HepG2 (cell line): Measurements from ENCODE around the gene DQX1. TPM values are rescaled to one million over a fixed set of nuclear protein-coding genes. Genes with fewer than 3 reads are reported as not detected.
A peak's percentile ranks its signal among the peaks of the same experiment; 100 is the strongest.

Source experiments
- ARNTL ChIP-seq: sonication (generic); formaldehyde crosslinking; IDR thresholded peaks from 2 replicates; pipeline ENCODE4 v1.4.0; 2020; ENCODE audit warnings: mild to moderate bottlenecking, missing genetic modification reagents
- ATRX ChIP-seq: sonication (generic); formaldehyde crosslinking; IDR thresholded peaks from 2 replicates; pipeline ENCODE4 v1.4.0; 2020; ENCODE audit warnings: missing genetic modification reagents, borderline replicate concordance
- GFI1 ChIP-seq: sonication (generic); formaldehyde crosslinking; IDR thresholded peaks from 2 replicates; pipeline ENCODE4 v1.5.0; 2020; ENCODE audit warnings: missing genetic modification reagents, mild to moderate bottlenecking, borderline replicate concordance
- GMEB1 ChIP-seq: sonication (generic); formaldehyde crosslinking; IDR thresholded peaks from 2 replicates; pipeline ENCODE4 v1.5.1; 2020; ENCODE audit warnings: missing genetic modification reagents, mild to moderate bottlenecking, borderline replicate concordance
- HNRNPLL ChIP-seq: fragments of 200-400 bp; formaldehyde crosslinking; IDR thresholded peaks from 2 replicates; pipeline ENCODE4 v1.6.1; 2017; ENCODE audit warnings: mild to moderate bottlenecking, low read depth, low read length; ENCODE audit not compliant: poor library complexity, severe bottlenecking
- JUN ChIP-seq: sonication (generic); formaldehyde crosslinking; IDR thresholded peaks from 2 replicates; pipeline ENCODE4 v1.4.0; 2020; ENCODE audit warnings: mild to moderate bottlenecking, missing genetic modification reagents
- MED8 ChIP-seq: sonication (generic); formaldehyde crosslinking; IDR thresholded peaks from 2 replicates; pipeline ENCODE4 v1.8.1; 2023; ENCODE audit warnings: mild to moderate bottlenecking, missing genetic modification reagents; ENCODE audit not compliant: insufficient replicate concordance
- MXD4 ChIP-seq: IDR thresholded peaks from 2 replicates; pipeline ENCODE4 v1.6.1; 2016; ENCODE audit warnings: mild to moderate bottlenecking, missing biosample characterization, missing genetic modification reagents
- NFYC ChIP-seq: IDR thresholded peaks from 2 replicates; pipeline ENCODE4 v1.6.1; 2016; ENCODE audit warnings: missing genetic modification reagents, missing compliant biosample characterization
- SMAD3 ChIP-seq: sonication (generic); formaldehyde crosslinking; IDR thresholded peaks from 2 replicates; pipeline ENCODE4 v1.4.0; 2020; ENCODE audit warnings: missing genetic modification reagents
- SNRNP70 ChIP-seq: fragments of 200-400 bp; formaldehyde crosslinking; IDR thresholded peaks from 2 replicates; pipeline ENCODE4 v1.6.1; 2017; ENCODE audit warnings: mild to moderate bottlenecking, low read depth, low read length, moderate library complexity
- XRCC5 ChIP-seq: fragments of 200-400 bp; formaldehyde crosslinking; optimal IDR thresholded peaks from 2 replicates; pipeline ENCODE3; 2017; ENCODE audit warnings: mild to moderate bottlenecking, low read length
- ZBTB7A ChIP-seq: sonication (generic); formaldehyde crosslinking; IDR thresholded peaks from 2 replicates; pipeline ENCODE4 v1.8.0; 2022; ENCODE audit warnings: mild to moderate bottlenecking, missing genetic modification reagents
- ZNF17 ChIP-seq: sonication (generic); formaldehyde crosslinking; IDR thresholded peaks from 2 replicates; pipeline ENCODE4 v1.5.0; 2020; ENCODE audit warnings: mild to moderate bottlenecking, missing genetic modification reagents
- ZNF414 ChIP-seq: sonication (generic); formaldehyde crosslinking; IDR thresholded peaks from 2 replicates; pipeline ENCODE4 v1.5.0; 2020; ENCODE audit warnings: missing genetic modification reagents
- polyA plus RNA-seq, 8 experiments: library from polyadenylated mRNA; depleted of rRNA in 3 of 8; stranded (reverse) in 7 of 8; unstranded in 1 of 8; fragments of >200 nt; fragmentation: Illumina TruSeq in 4 of 8; extraction: Trizol in 4 of 8; gene quantifications; 2 replicates each; pipeline versions ENCODE4 v1.2.1 to v1.2.3, GENCODE V29; 2011 to 2016; ENCODE audit warnings: low read depth in 4 of 8, missing spikeins in 1 of 8, mixed read lengths in 1 of 8; ENCODE audit not compliant: insufficient read depth in 1 of 8
- total RNA-seq, 5 experiments: library from RNA; depleted of rRNA; stranded (reverse); fragments of >200 nt; fragmentation: Illumina TruSeq; extraction: Trizol; gene quantifications; 2 replicates each; pipeline ENCODE4 v1.2.3, GENCODE V29; 2016; ENCODE audit warnings: low read depth in 1 of 5
- TF ChIP-seq, protein P1 (sequence below): sonication (generic); formaldehyde crosslinking; conservative IDR thresholded peaks from 2 replicates; pipeline ENCODE4 v1.8.1; 2023; ENCODE audit warnings: missing genetic modification reagents
- TF ChIP-seq, protein P2 (sequence below): sonication (generic); formaldehyde crosslinking; conservative IDR thresholded peaks from 2 replicates; pipeline ENCODE4 v1.8.0; 2022; ENCODE audit warnings: missing genetic modification reagents
- TF ChIP-seq, protein P3 (sequence below): sonication (generic); formaldehyde crosslinking; IDR thresholded peaks from 2 replicates; pipeline ENCODE4 v1.9.0; 2021; ENCODE audit warnings: missing genetic modification reagents, mild to moderate bottlenecking, borderline replicate concordance
- TF ChIP-seq, protein P4 (sequence below): sonication (generic); formaldehyde crosslinking; IDR thresholded peaks from 2 replicates; pipeline ENCODE4 v1.5.0; 2020; ENCODE audit warnings: mild to moderate bottlenecking, missing genetic modification reagents

Gene DQX1
- total and polyA plus RNA-seq, 2 of the 13 experiments (the other 11 are each of a cell fraction or from before 2014, with no cell fraction given) = 27.6 to 89.8 TPM

- TF ChIP-seq ATRX (no peak), JUN (no peak; the same call in 1 of the 2 replicates), SMAD3 (CRISPR knock-in tag) (peak; percentile 72; the same call in 1 of the 2 replicates), HNRNPLL (no peak), ARNTL (CRISPR knock-in tag) (peak; percentile 78), MXD4 (CRISPR knock-in tag) (no peak), GMEB1 (CRISPR knock-in tag) (peak; percentile 64), SNRNP70 (no peak), XRCC5 (no peak), ZNF414 (CRISPR knock-in tag) (0 out of 2 replicates have a peak, but pooled peaks have one; percentile 27), ZNF17 (no peak), MED8 (CRISPR knock-in tag) (peak; percentile 57), GFI1 (CRISPR knock-in tag) (peak; percentile 44; the same call in 1 of the 2 replicates), ZBTB7A (CRISPR knock-in tag) (no peak), NFYC (CRISPR knock-in tag) (peak; percentile 74)
- TF ChIP-seq, protein P1, sequence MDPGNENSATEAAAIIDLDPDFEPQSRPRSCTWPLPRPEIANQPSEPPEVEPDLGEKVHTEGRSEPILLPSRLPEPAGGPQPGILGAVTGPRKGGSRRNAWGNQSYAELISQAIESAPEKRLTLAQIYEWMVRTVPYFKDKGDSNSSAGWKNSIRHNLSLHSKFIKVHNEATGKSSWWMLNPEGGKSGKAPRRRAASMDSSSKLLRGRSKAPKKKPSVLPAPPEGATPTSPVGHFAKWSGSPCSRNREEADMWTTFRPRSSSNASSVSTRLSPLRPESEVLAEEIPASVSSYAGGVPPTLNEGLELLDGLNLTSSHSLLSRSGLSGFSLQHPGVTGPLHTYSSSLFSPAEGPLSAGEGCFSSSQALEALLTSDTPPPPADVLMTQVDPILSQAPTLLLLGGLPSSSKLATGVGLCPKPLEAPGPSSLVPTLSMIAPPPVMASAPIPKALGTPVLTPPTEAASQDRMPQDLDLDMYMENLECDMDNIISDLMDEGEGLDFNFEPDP (CRISPR knock-in tag) = no peak
- TF ChIP-seq, protein P2, sequence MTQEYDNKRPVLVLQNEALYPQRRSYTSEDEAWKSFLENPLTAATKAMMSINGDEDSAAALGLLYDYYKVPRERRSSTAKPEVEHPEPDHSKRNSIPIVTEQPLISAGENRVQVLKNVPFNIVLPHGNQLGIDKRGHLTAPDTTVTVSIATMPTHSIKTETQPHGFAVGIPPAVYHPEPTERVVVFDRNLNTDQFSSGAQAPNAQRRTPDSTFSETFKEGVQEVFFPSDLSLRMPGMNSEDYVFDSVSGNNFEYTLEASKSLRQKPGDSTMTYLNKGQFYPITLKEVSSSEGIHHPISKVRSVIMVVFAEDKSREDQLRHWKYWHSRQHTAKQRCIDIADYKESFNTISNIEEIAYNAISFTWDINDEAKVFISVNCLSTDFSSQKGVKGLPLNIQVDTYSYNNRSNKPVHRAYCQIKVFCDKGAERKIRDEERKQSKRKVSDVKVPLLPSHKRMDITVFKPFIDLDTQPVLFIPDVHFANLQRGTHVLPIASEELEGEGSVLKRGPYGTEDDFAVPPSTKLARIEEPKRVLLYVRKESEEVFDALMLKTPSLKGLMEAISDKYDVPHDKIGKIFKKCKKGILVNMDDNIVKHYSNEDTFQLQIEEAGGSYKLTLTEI (CRISPR knock-in tag) = no peak
- TF ChIP-seq, protein P3, sequence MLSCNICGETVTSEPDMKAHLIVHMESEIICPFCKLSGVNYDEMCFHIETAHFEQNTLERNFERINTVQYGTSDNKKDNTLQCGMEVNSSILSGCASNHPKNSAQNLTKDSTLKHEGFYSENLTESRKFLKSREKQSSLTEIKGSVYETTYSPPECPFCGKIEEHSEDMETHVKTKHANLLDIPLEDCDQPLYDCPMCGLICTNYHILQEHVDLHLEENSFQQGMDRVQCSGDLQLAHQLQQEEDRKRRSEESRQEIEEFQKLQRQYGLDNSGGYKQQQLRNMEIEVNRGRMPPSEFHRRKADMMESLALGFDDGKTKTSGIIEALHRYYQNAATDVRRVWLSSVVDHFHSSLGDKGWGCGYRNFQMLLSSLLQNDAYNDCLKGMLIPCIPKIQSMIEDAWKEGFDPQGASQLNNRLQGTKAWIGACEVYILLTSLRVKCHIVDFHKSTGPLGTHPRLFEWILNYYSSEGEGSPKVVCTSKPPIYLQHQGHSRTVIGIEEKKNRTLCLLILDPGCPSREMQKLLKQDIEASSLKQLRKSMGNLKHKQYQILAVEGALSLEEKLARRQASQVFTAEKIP (CRISPR knock-in tag) = no peak
- TF ChIP-seq, protein P4, sequence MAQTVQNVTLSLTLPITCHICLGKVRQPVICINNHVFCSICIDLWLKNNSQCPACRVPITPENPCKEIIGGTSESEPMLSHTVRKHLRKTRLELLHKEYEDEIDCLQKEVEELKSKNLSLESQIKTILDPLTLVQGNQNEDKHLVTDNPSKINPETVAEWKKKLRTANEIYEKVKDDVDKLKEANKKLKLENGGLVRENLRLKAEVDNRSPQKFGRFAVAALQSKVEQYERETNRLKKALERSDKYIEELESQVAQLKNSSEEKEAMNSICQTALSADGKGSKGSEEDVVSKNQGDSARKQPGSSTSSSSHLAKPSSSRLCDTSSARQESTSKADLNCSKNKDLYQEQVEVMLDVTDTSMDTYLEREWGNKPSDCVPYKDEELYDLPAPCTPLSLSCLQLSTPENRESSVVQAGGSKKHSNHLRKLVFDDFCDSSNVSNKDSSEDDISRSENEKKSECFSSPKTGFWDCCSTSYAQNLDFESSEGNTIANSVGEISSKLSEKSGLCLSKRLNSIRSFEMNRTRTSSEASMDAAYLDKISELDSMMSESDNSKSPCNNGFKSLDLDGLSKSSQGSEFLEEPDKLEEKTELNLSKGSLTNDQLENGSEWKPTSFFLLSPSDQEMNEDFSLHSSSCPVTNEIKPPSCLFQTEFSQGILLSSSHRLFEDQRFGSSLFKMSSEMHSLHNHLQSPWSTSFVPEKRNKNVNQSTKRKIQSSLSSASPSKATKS = no peak
These were observed 37.2 kb downstream of the DQX1 start (continued) for GRCh38 chr2:74488643-74489481.
